ENCODE results near the gene COL18A1.
"Not testable (repeated sequence)": the region's sequence is repeated elsewhere in the genome, so short reads cannot be mapped to it uniquely, and the experiment has no call there.

Gene COL18A1

DNA sequence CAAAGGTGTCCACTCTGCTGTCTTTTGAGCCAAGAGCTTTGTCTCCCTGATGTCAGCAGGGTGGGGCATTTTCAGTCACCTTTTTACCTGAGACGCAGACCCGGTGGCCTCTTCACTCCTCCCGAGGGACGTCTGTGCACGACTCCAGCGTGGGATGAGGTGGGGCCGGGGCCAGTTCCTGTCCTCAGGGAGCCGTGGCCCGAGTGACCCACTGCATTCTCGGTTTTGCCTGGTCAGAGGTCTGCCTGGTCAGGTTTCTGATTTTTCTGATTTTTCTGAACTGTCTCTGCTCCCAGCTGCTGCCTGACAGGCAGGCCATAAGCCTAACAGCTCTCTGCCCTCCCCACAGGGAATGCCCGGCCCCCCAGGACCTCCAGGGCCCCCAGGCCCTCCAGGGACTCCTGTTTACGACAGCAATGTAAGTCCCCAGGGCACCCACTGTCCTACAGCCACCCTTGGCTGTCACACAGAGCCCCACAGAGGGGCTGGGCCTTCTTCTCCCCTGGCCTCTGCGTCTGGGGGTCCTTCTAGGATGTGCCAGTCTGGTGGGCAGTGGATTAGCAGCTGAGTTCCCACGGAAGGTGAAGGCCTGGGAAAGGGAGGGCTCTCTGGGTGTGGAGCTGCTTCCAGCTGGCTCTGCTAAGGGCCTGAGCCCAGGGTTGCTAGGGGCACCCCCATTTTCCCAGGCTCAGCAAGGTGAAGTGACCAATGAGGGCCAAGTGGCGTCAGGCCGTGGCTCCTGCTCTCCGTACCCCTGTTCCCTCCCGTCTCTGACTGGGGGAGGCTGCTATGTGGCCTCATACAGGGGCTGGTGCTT, 91.4 kb downstream of the COL18A1 start:
- Histone ChIP-seq H3K4me1 (no peaks in the 10 kb centered on the region), H3K4me3 (no peak overlapping the region), H3K9me3 (no peaks in the 10 kb centered on the region), H3K36me3 (replicated peaks) (peaks cover 12% of the 10 kb centered on the region), H3K27me3 (ENCODE audit: low read depth) (no peaks in the 10 kb centered on the region)
- in situ Hi-C loops (cut with MboI; ENCODE audit: low sequenced_read_pairs): no loop called here
- DNase-seq (ENCODE audit: low spot score in 2 of 2): no peak

DNA sequence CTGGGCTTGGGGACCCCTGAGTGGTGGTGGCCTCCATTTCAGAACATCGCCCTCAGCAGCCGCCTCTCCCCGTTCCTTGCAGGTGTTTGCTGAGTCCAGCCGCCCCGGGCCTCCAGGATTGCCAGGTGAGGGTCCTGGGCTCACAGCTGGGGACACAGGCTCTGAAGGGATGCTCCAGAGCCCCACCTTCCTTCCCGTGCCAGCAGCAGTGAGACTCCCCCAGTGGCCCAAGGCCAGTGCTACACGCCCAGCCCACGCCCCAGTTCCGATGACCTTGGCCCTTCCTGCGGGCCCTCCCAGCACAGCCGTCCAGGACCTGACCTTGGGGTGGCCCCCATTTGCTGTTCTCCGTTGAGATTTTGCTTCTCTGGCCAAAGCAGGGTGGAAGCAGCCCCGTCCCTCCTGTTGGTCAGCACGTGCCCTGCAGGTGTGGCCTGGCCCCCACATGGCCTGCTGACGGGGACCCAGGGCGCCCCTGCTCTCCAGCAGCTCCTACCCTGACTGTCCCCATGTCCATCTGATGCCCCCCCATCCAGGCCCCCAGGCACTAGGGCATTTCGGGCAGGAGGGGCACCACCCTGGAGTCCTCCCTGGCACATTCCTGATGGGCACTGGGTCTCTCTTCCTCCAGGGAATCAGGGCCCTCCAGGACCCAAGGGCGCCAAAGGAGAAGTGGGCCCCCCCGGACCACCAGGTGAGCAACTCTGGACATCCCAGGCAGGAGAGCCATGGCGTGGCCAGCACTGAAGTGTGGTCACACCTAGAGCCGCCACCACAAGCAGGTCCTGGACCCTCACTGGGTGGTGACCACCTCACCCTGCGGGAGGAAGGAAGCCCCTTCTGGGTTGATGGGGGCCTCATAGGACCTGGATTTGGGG, 92.2 kb downstream of the COL18A1 start:
- H3K27me3 ChIP-seq (ENCODE audit: low read depth): no peaks in the 10 kb centered on the region
- H3K4me1 ChIP-seq: no peaks in the 10 kb centered on the region
- in situ Hi-C loops (cut with MboI; ENCODE audit: low sequenced_read_pairs): no loop called here
- DNase-seq (ENCODE audit: low spot score in 2 of 2): no peak
- peaks cover 12% of the 10 kb centered on the region for H3K36me3 ChIP-seq (replicated peaks)
- no peak overlapping the region for H3K4me3 ChIP-seq
- no peaks in the 10 kb centered on the region for H3K9me3 ChIP-seq

DNA sequence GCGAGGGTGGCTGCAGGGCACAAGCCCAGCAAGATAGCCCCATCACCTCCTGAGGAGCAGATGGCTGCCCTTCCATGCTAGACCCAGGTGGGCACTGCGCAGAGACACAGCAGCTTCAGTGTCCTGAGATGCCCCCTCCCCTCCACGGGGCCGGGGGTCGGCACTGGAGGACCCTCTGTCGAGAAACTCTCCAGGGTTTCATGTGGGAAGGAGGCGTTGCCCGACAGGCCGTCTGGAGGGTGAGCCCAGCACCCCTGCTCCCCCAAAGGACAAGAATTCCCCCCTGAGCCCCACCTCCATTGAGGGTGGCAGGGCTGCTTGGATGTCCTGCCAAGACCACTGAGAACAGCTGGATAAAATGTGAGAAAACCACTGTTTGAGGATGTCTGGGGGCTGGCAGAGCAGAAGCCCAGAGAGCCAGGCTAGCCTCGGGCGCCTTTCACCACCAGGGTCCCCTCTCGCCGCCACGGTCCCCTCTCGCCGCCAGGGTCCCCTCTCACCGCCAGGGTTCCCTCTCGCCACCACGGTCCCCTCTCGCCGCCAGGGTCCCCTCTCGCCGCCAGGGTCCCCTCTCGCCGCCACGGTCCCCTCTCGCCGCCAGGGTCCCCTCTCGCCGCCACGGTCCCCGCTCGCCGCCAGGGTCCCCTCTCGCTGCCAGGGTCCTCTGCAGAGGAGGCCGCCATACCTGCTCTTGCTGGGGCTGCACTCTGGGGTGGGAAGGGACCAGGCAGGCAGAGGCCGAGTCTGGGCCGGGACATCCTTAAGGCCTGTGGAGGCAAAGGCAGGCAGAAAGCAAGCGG, 93.1 kb downstream of the COL18A1 start:
- in situ Hi-C loops (cut with MboI; ENCODE audit: low sequenced_read_pairs): no loop called here
- H3K36me3 ChIP-seq (replicated peaks): peaks cover 12% of the 10 kb centered on the region
- H3K4me1 ChIP-seq: no peaks in the 10 kb centered on the region
- no peaks in the 10 kb centered on the region for H3K27me3 ChIP-seq (ENCODE audit: low read depth)
- H3K4me3 ChIP-seq: no peak overlapping the region
- no peak for DNase-seq (ENCODE audit: low spot score in 2 of 2)
- no peaks in the 10 kb centered on the region for H3K9me3 ChIP-seq

GRCh38 chr21:45498646-45499000, 93.7 kb downstream of the COL18A1 start:
- no peaks in the 10 kb centered on the region for H3K4me1 ChIP-seq
- no peaks in the 10 kb centered on the region for H3K27me3 ChIP-seq (ENCODE audit: low read depth)
- no peaks in the 10 kb centered on the region for H3K9me3 ChIP-seq
- peaks cover 12% of the 10 kb centered on the region for H3K36me3 ChIP-seq (replicated peaks)
- no peak overlapping the region for H3K4me3 ChIP-seq
- in situ Hi-C loops (cut with MboI; ENCODE audit: low sequenced_read_pairs): no loop called here
- DNase-seq (ENCODE audit: low spot score in 2 of 2): no peak

DNA sequence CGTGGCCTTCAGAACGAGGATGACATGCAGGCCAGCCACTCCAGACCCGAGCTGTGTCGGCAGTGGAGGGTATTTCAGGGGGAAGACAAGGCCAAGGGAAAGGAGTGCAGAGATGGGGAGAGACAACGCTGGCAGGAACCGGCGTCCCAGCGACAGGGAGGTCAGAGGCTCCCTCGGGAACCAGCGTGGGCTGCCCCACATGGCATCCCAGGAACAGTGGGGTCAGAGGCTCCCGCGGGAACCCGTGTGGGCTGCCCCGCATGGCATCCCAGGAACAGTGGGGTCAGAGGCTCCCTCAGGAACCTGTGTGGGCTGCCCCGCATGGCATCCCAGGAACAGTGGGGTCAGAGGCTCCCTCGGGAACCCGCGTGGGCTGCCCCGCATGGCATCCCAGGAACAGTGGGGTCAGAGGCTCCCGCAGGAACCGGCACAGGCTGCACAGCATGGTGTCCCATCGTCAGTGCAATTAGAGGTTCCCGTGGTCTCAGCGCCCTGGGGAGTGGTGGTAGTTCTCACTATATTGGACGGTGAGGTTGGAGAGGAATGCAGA, 94.3 kb downstream of the COL18A1 start:
- Histone ChIP-seq H3K9me3 (no peaks in the 10 kb centered on the region), H3K4me3 (no peak overlapping the region), H3K27me3 (ENCODE audit: low read depth) (no peaks in the 10 kb centered on the region), H3K4me1 (no peaks in the 10 kb centered on the region), H3K36me3 (replicated peaks) (peaks cover 12% of the 10 kb centered on the region)
- in situ Hi-C loops (cut with MboI; ENCODE audit: low sequenced_read_pairs): no loop called here
- DNase-seq (ENCODE audit: low spot score in 2 of 2): no peak

DNA sequence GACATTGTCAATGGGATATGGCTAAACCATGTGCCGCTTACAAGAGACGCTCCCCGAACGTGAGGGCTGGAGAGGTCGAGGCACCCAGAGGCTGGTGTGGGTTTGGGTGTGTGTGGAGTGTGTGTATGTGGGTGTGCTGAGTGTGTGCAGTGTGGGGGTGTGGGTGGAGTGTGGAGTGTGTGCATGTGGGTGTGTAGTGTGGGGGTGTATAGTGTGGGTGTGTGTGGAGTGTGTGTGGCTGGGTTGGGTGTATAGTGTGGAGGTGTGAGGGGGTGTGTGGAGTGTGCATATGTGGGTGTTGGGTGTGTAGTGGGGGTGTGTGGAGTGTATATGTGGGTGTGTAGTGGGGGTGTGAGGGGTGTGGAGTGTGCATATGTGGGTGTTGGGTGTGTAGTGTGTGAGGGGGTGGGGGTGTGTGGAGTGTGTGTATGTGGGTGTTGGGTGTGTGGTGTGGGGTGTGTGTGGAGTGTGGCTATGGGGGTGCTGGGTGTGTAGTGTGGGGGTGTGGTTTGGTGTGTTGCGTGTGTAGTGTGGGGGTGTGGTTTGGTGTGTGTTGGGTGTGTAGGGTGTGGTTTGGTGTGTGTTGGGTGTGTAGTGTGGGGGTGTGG, 95.1 kb downstream of the COL18A1 start:
- H3K9me3 ChIP-seq: no peaks in the 10 kb centered on the region
- no peaks in the 10 kb centered on the region for H3K27me3 ChIP-seq (ENCODE audit: low read depth)
- no peaks in the 10 kb centered on the region for H3K4me1 ChIP-seq
- DNase-seq (ENCODE audit: low spot score in 2 of 2): no peak
- H3K4me3 ChIP-seq: no peak overlapping the region
- in situ Hi-C loops (cut with MboI; ENCODE audit: low sequenced_read_pairs): no loop called here
- H3K36me3 ChIP-seq (replicated peaks): peaks cover 12% of the 10 kb centered on the region

GRCh38 chr21:45501081-45502005, 96.4 kb downstream of the COL18A1 start:
- DNase-seq (ENCODE audit: low spot score in 2 of 2); in situ Hi-C loops (cut with MboI; ENCODE audit: low sequenced_read_pairs); H3K9me3 ChIP-seq; H3K27me3 ChIP-seq (ENCODE audit: low read depth); H3K4me1 ChIP-seq; H3K36me3 ChIP-seq (replicated peaks); H3K4me3 ChIP-seq: not testable (repeated sequence)

DNA sequence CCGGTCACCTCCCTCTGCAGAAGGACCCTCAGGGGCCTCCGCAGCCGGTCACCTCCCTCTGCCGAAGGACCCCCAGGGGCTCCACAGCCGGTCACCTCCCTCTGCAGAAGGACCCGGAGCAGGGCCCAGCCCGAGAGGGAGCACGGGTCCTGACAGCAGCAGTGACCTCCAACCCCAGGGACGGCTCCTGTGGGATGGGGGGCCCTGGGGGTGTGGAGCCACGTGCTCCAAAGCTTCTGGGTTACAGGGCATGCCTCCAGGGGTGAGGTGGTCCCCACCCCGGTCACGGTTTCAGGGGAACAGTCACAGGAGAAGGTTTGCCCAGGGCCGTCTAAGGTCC, 97.0 kb downstream of the COL18A1 start:
- in situ Hi-C loops (cut with MboI; ENCODE audit: low sequenced_read_pairs): no loop called here
- H3K27me3 ChIP-seq (ENCODE audit: low read depth): no peaks in the 10 kb centered on the region
- DNase-seq (ENCODE audit: low spot score in 2 of 2): no peak
- peaks cover 7% of the 10 kb centered on the region for H3K36me3 ChIP-seq (replicated peaks)
- H3K4me1 ChIP-seq: no peaks in the 10 kb centered on the region
- H3K9me3 ChIP-seq: no peaks in the 10 kb centered on the region
- H3K4me3 ChIP-seq: no peak overlapping the region

DNA sequence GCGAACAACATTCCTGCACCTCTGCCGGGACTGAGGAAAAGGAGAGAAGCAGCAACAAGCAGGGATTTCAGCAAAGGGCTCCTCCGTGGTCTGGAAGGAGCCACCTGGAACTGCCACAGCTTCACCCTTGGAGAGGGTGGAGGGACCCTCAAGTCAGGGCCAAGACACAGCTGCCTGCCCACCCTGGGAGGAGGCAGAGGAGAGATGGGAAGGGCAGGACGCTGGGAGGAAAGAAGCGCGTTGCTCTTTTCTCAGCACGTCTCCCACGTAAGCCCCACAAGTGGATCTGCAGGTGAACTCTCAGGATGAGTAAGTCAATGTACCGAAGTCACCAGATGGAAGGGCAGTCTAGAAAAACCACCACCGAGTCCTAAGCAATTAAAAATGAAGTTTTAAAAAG, 97.6 kb downstream of the COL18A1 start:
- Histone ChIP-seq H3K4me3 (no peak overlapping the region), H3K4me1 (no peaks in the 10 kb centered on the region), H3K27me3 (ENCODE audit: low read depth) (no peaks in the 10 kb centered on the region), H3K9me3 (no peaks in the 10 kb centered on the region), H3K36me3 (replicated peaks) (peaks cover under 1% of the 10 kb centered on the region; the same call in 1 of the 2 replicates)
- no peak for DNase-seq (ENCODE audit: low spot score in 2 of 2)
- in situ Hi-C loops (cut with MboI; ENCODE audit: low sequenced_read_pairs): no loop called here

DNA sequence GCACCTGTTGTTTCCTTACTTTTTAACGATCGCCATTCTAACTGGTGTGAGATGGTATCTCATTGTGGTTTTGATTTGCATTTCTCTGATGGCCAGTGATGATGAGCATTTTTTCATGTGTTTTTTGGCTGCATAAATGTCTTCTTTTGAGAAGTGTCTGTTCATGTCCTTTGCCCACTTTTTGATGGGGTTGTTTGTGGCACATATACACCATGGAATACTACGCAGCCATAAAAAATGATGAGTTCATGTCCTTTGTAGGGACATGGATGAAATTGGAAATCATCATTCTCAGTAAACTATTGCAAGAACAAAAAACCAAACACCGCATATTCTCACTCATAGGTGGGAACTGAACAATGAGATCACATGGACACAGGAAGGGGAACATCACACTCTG, 98.3 kb downstream of the COL18A1 start:
- DNase-seq (ENCODE audit: low spot score in 2 of 2); H3K36me3 ChIP-seq (replicated peaks); H3K27me3 ChIP-seq (ENCODE audit: low read depth); H3K9me3 ChIP-seq; H3K4me1 ChIP-seq; in situ Hi-C loops (cut with MboI; ENCODE audit: low sequenced_read_pairs); H3K4me3 ChIP-seq: not testable (repeated sequence)

DNA sequence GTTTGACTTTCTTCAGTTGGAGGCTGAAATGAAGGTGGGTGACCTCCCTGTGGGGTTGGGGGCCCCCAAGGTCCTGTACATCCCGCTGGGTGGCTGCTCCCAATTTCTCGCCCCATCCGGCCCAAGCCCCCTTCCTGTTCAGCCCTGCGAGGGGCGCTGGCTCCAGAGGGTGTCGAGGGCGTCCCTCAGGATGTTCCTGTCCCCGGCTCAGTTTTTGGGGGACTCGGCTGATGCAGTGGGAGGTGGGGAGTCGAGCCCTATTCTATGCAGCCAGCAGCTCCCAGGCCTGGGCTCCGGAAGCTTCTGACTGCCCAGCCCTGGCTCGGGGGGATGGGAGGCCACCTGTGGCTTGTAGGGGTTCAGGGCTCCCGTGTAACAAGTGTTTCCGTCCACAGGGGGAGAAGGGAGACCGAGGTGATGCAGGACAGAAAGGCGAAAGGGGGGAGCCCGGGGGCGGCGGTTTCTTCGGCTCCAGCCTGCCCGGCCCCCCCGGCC, 99.1 kb downstream of the COL18A1 start:
- no peaks in the 10 kb centered on the region for H3K4me1 ChIP-seq
- H3K9me3 ChIP-seq: no peaks in the 10 kb centered on the region
- H3K4me3 ChIP-seq: no peak overlapping the region
- no peaks in the 10 kb centered on the region for H3K36me3 ChIP-seq (replicated peaks)
- no peaks in the 10 kb centered on the region for H3K27me3 ChIP-seq (ENCODE audit: low read depth)
- no peak for DNase-seq (ENCODE audit: low spot score in 2 of 2)
- in situ Hi-C loops (cut with MboI; ENCODE audit: low sequenced_read_pairs): no loop called here

GRCh38 chr21:45504516-45505415, 99.8 kb downstream of the COL18A1 start:
- no peaks in the 10 kb centered on the region for H3K9me3 ChIP-seq
- no peak for DNase-seq (ENCODE audit: low spot score in 2 of 2)
- no peaks in the 10 kb centered on the region for H3K36me3 ChIP-seq (replicated peaks)
- H3K27me3 ChIP-seq (ENCODE audit: low read depth): no peaks in the 10 kb centered on the region
- in situ Hi-C loops (cut with MboI; ENCODE audit: low sequenced_read_pairs): no loop called here
- H3K4me1 ChIP-seq: no peaks in the 10 kb centered on the region
- no peak overlapping the region for H3K4me3 ChIP-seq
